ENCODE results near the gene TEKTIP1. TPM values are rescaled to one million over a fixed set of nuclear protein-coding genes. Genes with fewer than 3 reads are reported as not detected.

TEKTIP1 gene
- total RNA-seq, 4 donors from 2014 or later: 1.2 to 3.3 (median 1.9) TPM; not detected in 1

DNA sequence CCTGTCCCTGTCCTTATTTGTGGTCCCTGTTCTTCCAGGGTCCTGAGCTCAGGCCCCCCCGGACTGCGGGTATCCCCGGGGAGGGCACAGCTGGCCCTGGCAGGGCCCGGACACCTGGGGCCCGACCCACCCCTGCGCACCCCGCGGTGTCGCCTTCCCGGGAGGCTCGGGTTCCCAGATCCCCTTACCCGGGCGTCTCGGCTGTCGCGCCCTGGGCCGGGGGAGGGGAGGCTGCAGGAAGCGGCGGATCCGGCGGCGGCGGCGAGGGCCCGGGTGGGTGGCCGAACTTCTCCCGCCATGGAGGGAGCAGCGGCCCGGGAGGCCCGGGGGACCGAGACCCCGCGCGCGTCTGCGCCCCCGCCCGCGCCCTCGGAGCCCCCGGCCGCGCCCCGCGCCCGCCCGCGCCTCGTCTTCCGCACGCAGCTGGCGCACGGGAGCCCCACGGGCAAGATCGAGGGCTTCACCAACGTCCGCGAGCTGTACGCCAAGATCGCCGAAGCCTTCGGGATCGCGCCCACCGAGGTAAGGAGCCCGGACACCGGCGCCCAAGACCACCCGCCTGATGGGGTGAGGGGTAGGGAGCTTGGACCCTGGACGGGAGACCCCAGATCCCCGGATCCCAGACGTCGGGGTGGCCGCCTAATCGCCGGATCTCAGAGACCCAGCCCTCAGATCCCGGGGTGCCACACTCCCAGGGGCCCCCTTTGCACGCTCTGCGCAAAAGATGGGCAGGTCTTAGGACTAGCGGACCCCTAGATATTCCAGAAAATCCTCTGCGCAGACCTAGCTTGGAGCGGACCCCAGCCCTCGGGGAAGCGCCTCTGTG, 46.5 kb downstream of the TEKTIP1 start, which contains the start of gene GIPC3:
Gene GIPC3 (plus strand): TSS at position 178 of the 826 bp plus-strand sequence. CDS start 120 bp downstream, at position 298.
- DNase-seq: no peak
- Histone ChIP-seq H3K36me3 (no peaks in the 10 kb centered on the region), H3K27me3 (peaks cover 7% of the 10 kb centered on the region), H3K4me3 (replicated peaks in 1 of 3) (peak within 1 kb of the TSS in 1 of 3 donors; percentile 28), H3K4me1 (peaks cover 4 to 21% of the 10 kb centered on the region in 2 donors), H3K27ac (no peak within 1 kb of the TSS), H3K9me3 (no peaks in the 10 kb centered on the region)
- TF ChIP-seq, protein P1, sequence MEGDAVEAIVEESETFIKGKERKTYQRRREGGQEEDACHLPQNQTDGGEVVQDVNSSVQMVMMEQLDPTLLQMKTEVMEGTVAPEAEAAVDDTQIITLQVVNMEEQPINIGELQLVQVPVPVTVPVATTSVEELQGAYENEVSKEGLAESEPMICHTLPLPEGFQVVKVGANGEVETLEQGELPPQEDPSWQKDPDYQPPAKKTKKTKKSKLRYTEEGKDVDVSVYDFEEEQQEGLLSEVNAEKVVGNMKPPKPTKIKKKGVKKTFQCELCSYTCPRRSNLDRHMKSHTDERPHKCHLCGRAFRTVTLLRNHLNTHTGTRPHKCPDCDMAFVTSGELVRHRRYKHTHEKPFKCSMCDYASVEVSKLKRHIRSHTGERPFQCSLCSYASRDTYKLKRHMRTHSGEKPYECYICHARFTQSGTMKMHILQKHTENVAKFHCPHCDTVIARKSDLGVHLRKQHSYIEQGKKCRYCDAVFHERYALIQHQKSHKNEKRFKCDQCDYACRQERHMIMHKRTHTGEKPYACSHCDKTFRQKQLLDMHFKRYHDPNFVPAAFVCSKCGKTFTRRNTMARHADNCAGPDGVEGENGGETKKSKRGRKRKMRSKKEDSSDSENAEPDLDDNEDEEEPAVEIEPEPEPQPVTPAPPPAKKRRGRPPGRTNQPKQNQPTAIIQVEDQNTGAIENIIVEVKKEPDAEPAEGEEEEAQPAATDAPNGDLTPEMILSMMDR (IDR thresholded peaks at IDR 0.05): no peak
- TF ChIP-seq POLR2A (IDR thresholded peaks at IDR 0.05): no peak
- 10% methylated on average over 2 of the region's 84 CpGs; no CpG with 5 or more reads in 1 of the 2 donors for WGBS, 2 donors
- intact Hi-C loops (cut with DNase I): no loop called here

DNA sequence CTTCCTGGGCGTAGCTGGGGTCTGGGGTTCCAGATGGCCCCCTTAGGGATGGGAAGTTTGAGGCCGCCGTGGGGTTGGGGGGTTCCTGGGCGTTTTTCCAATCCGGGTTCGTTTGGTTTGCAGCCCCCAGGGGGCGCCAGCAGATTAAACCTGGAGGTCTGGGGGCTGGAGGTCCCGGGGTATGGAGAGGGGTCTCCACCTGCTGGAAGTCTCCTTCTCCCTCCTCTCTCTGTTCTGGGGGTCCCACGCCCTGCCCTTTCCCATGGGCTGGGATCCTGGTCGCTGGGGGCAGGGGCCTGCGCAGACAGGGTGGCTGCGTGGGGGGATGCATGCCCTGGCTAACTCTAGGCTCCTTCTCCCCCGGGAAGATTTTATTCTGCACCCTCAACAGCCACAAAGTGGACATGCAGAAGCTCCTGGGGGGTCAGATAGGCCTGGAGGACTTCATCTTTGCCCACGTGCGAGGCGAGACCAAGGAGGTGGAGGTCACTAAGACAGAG, 47.2 kb downstream of the TEKTIP1 start:
- no peak for DNase-seq
- H3K4me3 ChIP-seq (replicated peaks in 1 of 3): peak overlapping the region in 1 of 3 donors; percentile 28
- peaks cover 4 to 21% of the 10 kb centered on the region in 2 donors for H3K4me1 ChIP-seq
- no peaks in the 10 kb centered on the region for H3K36me3 ChIP-seq
- H3K27me3 ChIP-seq: peaks cover 7% of the 10 kb centered on the region
- no peak for TF ChIP-seq POLR2A (IDR thresholded peaks at IDR 0.05)
- TF ChIP-seq, protein P1 (IDR thresholded peaks at IDR 0.05): peak in 3 of 6 experiments; percentile 6 to 43 (median 13)
- 27 to 33% methylated on average over 6 to 12 of the region's 16 CpGs for WGBS, 2 donors
- intact Hi-C loops (cut with DNase I): no loop called here
- no peaks in the 10 kb centered on the region for H3K9me3 ChIP-seq
- no peak overlapping the region for H3K27ac ChIP-seq

DNA sequence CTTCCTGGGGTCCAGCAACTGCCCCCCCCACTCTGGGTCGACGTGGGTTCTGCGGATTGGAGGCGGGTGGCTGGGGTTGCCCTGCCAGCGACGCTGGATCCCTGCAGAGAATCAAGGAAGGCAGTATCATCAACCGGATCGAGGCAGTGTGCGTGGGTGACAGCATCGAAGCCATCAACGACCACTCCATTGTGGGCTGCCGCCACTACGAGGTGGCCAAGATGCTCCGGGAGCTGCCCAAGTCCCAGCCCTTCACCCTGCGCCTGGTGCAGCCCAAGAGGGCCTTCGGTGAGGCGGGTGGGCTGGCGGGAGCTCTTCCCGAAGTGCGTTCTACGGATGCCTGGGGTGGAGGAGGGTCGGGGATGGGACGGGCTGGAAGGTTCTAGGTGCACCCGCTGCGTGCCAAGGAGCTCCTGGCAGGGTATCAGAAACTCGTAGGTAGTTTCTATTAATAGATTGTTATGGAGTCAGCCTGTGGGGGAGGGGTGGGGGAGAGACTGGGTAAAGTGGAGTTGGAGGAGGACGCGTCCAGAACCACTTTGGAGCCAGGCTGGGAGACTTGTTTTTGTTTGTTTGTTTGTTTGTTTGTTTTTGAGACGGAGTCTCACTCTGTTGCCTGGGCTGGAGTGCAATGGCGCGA, 47.9 kb downstream of the TEKTIP1 start:
- H3K27ac ChIP-seq: no peak overlapping the region
- TF ChIP-seq, protein P1 (IDR thresholded peaks at IDR 0.05): no peak
- TF ChIP-seq POLR2A (IDR thresholded peaks at IDR 0.05): no peak
- no peaks in the 10 kb centered on the region for H3K36me3 ChIP-seq
- H3K9me3 ChIP-seq: no peaks in the 10 kb centered on the region
- no peak overlapping the region for H3K4me3 ChIP-seq (replicated peaks in 1 of 3)
- H3K4me1 ChIP-seq: peaks cover 4 to 21% of the 10 kb centered on the region in 2 donors
- peaks cover 7% of the 10 kb centered on the region for H3K27me3 ChIP-seq
- intact Hi-C loops (cut with DNase I): no loop called here
- DNase-seq: peak; percentile 84 to 86
- WGBS, 2 donors: 52 to 58% methylated on average over 11 to 20 of the region's 31 CpGs

DNA sequence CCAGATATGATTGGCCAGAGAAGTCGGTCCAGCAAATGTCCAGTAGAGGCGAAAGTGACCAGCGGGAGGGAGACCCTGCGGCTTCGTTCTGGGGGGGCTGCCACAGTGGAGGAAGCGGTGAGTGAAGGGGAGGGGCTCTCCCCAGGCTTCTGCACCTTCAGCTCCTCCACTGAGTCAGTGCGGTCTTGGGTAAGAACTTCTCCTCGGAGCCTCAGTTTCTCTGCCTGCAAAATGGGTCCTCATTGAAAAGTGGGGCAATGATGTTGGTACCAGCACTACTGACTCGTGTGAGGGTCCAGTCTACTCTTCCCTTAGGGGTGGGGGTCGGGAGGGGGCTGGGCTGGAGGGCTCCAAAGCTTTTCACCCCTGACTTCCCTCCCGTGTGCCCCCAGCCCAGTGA, 50.5 kb downstream of the TEKTIP1 start:
- TF ChIP-seq POLR2A (IDR thresholded peaks at IDR 0.05): no peak
- TF ChIP-seq, protein P1 (IDR thresholded peaks at IDR 0.05): no peak
- 81 to 87% methylated on average over 9 to 11 of the region's 11 CpGs for WGBS, 2 donors
- DNase-seq: no peak
- H3K4me3 ChIP-seq (replicated peaks in 1 of 3): no peak overlapping the region
- H3K4me1 ChIP-seq: peaks cover 4 to 21% of the 10 kb centered on the region in 2 donors
- no peak overlapping the region for H3K27ac ChIP-seq
- no peaks in the 10 kb centered on the region for H3K9me3 ChIP-seq
- H3K27me3 ChIP-seq: peaks cover 7% of the 10 kb centered on the region
- intact Hi-C loops (cut with DNase I): no loop called here
- no peaks in the 10 kb centered on the region for H3K36me3 ChIP-seq
